Measurements from ENCODE around the gene NDP.
A peak's percentile ranks its signal among the peaks of the same experiment; 100 is the strongest.

The NDP gene

DNA sequence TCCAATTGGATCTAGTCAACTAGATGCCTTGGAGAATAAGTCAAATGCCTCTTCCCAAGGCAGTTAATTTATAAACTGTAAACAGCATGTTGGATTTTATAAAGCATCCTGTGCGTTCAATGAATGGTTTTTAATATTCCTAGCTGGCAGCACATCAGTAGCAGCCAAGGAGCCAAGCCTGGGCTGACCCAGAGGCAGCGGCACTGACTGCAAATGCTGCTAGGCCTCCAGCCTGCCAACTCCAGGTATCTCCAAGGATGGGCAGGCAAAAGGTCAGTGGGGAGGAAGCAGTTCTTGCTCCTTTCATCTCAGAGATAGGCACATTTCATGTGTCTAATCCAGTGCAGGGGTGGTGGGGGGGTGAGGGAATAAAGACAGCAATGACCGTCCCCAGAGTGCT lies 9.5 kb downstream of the NDP start:
- no peak overlapping the region for H3K4me3 ChIP-seq (ENCODE audit: low read depth, low read length)
- no peak for TF ChIP-seq CTCF (IDR thresholded peaks at IDR 0.05; ENCODE audit: insufficient read depth, low read depth, low read length, missing control alignments)
- no peak for DNase-seq (ENCODE audit: low read depth)

- no peak for TF ChIP-seq CTCF (IDR thresholded peaks at IDR 0.05; ENCODE audit: insufficient read depth, low read depth, low read length, missing control alignments)
- H3K4me3 ChIP-seq (ENCODE audit: low read depth, low read length): no peak overlapping the region
- no peak for DNase-seq (ENCODE audit: low read depth)
Measured at GRCh38 chrX:43962636-43963035, 10.6 kb downstream of the NDP start.

DNA sequence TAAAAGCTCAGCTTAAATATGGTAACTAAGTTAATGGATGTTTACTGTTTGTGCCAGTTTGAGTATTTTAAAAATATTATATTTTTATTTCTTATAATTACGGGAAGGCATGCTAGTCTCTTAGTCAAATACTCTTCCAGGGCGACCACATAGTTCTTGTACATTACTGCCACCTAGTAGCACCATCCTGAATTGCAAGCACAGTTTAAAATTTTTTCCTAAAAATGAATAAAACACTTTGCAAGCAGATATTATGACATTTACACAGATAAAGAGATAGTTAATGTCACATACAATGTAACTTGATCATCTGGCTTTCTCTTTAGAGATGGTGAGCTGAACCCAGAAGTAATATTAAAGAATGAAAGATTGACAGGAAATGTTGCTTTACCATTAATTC lies 11.5 kb downstream of the NDP start:
- TF ChIP-seq CTCF (IDR thresholded peaks at IDR 0.05; ENCODE audit: insufficient read depth, low read depth, low read length, missing control alignments): peak; percentile 15
- no peak overlapping the region for H3K4me3 ChIP-seq (ENCODE audit: low read depth, low read length)
- no peak for DNase-seq (ENCODE audit: low read depth)

DNA sequence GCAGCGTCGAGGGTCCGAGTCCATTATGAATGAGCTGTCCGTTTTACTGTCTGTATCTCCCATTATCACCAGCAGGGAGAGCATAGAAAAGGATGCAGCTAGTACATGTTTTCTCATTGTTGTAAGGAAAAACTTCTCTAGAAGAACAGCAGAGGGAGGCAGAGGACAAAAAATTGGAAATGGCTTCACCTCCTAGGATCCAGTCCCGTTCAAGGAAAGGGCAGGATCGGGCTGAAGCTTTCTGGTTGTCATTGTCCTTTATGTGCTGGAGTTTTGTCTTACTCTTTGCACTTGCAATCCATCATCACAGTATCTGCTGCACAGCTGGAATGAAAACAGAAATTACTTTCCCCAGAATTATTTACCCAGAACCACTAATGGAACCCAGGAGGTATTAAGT lies 14.7 kb downstream of the NDP start:
- H3K4me3 ChIP-seq (ENCODE audit: low read depth, low read length): no peak overlapping the region
- peak; percentile 52 for TF ChIP-seq CTCF (IDR thresholded peaks at IDR 0.05; ENCODE audit: insufficient read depth, low read depth, low read length, missing control alignments)
- DNase-seq (ENCODE audit: low read depth): peak; percentile 55

GRCh38 chrX:43956034-43956433 lies 17.2 kb downstream of the NDP start:
- TF ChIP-seq CTCF (IDR thresholded peaks at IDR 0.05; ENCODE audit: insufficient read depth, low read depth, low read length, missing control alignments): no peak
- DNase-seq (ENCODE audit: low read depth): no peak
- H3K4me3 ChIP-seq (ENCODE audit: low read depth, low read length): no peak overlapping the region

GRCh38 chrX:43953218-43953617 lies 20.0 kb downstream of the NDP start:
- TF ChIP-seq CTCF (IDR thresholded peaks at IDR 0.05; ENCODE audit: insufficient read depth, low read depth, low read length, missing control alignments): no peak
- H3K4me3 ChIP-seq (ENCODE audit: low read depth, low read length): no peak overlapping the region
- no peak for DNase-seq (ENCODE audit: low read depth)

DNA sequence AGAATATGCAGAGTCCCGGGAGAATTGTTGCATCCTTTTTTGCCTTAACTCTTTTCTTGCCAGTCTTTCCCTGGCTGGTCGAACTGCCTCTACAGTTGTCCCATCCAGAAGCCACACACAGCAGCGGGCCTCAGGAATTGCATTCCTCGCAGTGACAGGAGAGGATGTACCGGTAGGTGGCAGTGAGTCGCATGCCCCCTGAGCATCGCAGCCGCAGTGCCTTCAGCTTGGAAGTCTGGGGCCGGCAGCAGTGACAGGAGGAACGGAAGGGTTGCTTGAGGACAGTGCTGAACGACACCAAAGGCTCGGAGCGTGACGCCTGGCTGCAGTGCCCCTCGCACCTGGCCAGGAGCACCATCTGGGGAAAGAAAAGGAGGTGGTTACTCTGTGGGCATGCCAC lies 23.5 kb downstream of the NDP start:
- H3K4me3 ChIP-seq (ENCODE audit: low read depth, low read length): no peak overlapping the region
- TF ChIP-seq CTCF (IDR thresholded peaks at IDR 0.05; ENCODE audit: insufficient read depth, low read depth, low read length, missing control alignments): peak; percentile 33
- DNase-seq (ENCODE audit: low read depth): peak; percentile 19

Data from GM12865 (cell line).